ENCODE measurements around the gene ZCCHC7. TPM values are rescaled to one million over a fixed set of nuclear protein-coding genes. Genes with fewer than 3 reads are reported as not detected.

Gene ZCCHC7
- total and polyA plus RNA-seq, 2 experiments from 2014 or later: 29.8 to 38.8 TPM

- H3K4me1 ChIP-seq (ENCODE audit: insufficient read depth): no peaks in the 10 kb centered on the region
- H3K36me3 ChIP-seq (ENCODE audit: insufficient read depth): no peaks in the 10 kb centered on the region
- H3K9me3 Mint-ChIP-seq: no peaks in the 10 kb centered on the region
- H3K4me3 Mint-ChIP-seq: no peak overlapping the region
- H3K27me3 Mint-ChIP-seq (ENCODE audit: insufficient read depth, low read depth, poor library complexity): peaks cover 3% of the 10 kb centered on the region
- no peaks in the 10 kb centered on the region for H3K9me2 ChIP-seq (ENCODE audit: insufficient read depth)
- H3K27ac Mint-ChIP-seq: no peak overlapping the region
- peaks cover 6% of the 10 kb centered on the region; the same call in 1 of the 3 replicates for H3K4me1 Mint-ChIP-seq
- H3K79me2 ChIP-seq (replicated peaks; ENCODE audit: insufficient read depth): no peaks in the 10 kb centered on the region
- H2AFZ ChIP-seq: no peak overlapping the region
- H3K27me3 ChIP-seq (ENCODE audit: insufficient read depth): no peaks in the 10 kb centered on the region
- no peak for ATAC-seq
- TF ChIP-seq, protein P1, sequence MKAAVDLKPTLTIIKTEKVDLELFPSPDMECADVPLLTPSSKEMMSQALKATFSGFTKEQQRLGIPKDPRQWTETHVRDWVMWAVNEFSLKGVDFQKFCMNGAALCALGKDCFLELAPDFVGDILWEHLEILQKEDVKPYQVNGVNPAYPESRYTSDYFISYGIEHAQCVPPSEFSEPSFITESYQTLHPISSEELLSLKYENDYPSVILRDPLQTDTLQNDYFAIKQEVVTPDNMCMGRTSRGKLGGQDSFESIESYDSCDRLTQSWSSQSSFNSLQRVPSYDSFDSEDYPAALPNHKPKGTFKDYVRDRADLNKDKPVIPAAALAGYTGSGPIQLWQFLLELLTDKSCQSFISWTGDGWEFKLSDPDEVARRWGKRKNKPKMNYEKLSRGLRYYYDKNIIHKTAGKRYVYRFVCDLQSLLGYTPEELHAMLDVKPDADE (IDR thresholded peaks at IDR 0.05): no peak
- TF ChIP-seq EZH2 (IDR thresholded peaks at IDR 0.05; ENCODE audit: low read depth, unreplicated experiment) (no peak), ZNF462 (CRISPR knock-in tag; IDR thresholded peaks at IDR 0.05) (no peak), JUNB (IDR thresholded peaks at IDR 0.05; ENCODE audit: unreplicated experiment) (no peak), POLR2AphosphoS5 (IDR thresholded peaks at IDR 0.05; ENCODE audit: low read depth) (no peak), EZH2phosphoT487 (IDR thresholded peaks at IDR 0.05; ENCODE audit: unreplicated experiment) (no peak), NANOG (IDR thresholded peaks at IDR 0.05; ENCODE audit: borderline replicate concordance) (no peak), ZNF114 (CRISPR knock-in tag; IDR thresholded peaks at IDR 0.05) (no peak), REST (IDR thresholded peaks at IDR 0.05; ENCODE audit: unreplicated experiment) (no peak), CREB1 (CRISPR knock-in tag; IDR thresholded peaks at IDR 0.05; ENCODE audit: low read depth) (no peak), STAT1 (IDR thresholded peaks at IDR 0.05; ENCODE audit: unreplicated experiment) (no peak), ZNF331 (CRISPR knock-in tag; IDR thresholded peaks at IDR 0.05; ENCODE audit: low read depth) (no peak), CTCF (conservative IDR thresholded peaks at IDR 0.05; ENCODE audit: low read depth in 2 of 2) (no peak)
- H3K27ac ChIP-seq (ENCODE audit: low read depth): no peak overlapping the region
- no peak overlapping the region for H3K4me3 ChIP-seq
- no peaks in the 10 kb centered on the region for H4K20me1 ChIP-seq (replicated peaks; ENCODE audit: insufficient read depth)
- DNase-seq (ENCODE audit: low spot score): no peak
- H3K36me3 Mint-ChIP-seq (ENCODE audit: low read depth): no peaks in the 10 kb centered on the region
- H3F3A ChIP-seq (replicated peaks; ENCODE audit: low read depth): no peaks in the 10 kb centered on the region
- H3K4me2 ChIP-seq: no peak overlapping the region
These were observed 264.9 kb downstream of the ZCCHC7 start for GRCh38 chr9:37385286-37385685.
